ENCODE results near the gene SLC22A1.
"Not testable (repeated sequence)": the region's sequence is repeated elsewhere in the genome, so short reads cannot be mapped to it uniquely, and the experiment has no call there.

SLC22A1 gene

GRCh38 chr6:160165928-160166327 is 44.3 kb downstream of the SLC22A1 start:
- not testable (repeated sequence) for H3K4me3 ChIP-seq (ENCODE audit: low read length in 2 of 2); H3K27me3 ChIP-seq (ENCODE audit: control insufficient read depth in 2 of 2, insufficient read depth in 2 of 2, low read length in 2 of 2); H3K9me3 ChIP-seq (ENCODE audit: control insufficient read depth in 2 of 2, low read length in 2 of 2); H3K36me3 ChIP-seq (ENCODE audit: control insufficient read depth in 2 of 2, insufficient read depth in 2 of 2, low read length in 2 of 2); H3K9ac ChIP-seq (ENCODE audit: low read depth in 1 of 2, low read length in 2 of 2); H3K27ac ChIP-seq (ENCODE audit: low read depth in 2 of 2, low read length in 2 of 2)
- peaks cover 12 to 20% of the 10 kb centered on the region in 2 donors for H3K4me1 ChIP-seq (ENCODE audit: control insufficient read depth in 2 of 2, insufficient read depth in 2 of 2, low read length in 2 of 2)

DNA sequence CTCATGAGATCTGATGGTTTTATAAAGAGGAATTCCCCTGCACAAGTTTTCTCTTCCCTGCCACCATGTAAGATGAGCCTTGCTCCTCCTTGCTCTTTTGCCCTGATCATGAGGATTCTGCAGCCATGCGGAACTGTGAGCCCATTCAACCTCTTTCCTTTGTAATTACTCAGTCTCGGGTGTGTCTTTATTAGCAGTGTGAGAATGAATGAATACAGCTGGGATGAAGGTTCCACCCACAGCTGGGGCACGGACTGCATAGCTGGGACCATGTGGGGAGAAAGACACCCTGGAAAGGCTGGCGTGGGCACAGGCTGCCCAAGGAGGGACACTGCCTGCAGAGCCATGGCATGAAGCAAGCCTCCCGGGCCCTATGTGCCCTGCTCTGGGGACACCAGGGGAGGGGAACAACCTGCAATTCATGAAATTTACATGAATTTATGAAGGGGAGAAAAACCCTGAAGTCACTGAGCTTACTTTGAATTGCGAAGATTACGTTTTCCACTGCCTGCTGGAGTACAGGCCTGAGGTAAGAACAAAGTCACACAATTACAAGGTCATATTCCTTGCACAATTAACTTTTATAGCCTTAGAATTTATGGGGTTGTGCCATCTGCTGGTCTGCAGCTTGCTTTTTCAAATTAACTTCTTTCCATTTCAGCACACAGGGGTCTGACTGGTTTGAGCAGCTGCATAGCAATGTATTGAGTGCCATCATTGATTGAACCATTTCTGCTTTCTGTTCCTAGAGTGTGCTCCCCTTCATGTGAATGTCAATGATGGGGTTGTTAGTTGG is 46.2 kb downstream of the SLC22A1 start:
- Histone ChIP-seq H3K36me3 (ENCODE audit: control insufficient read depth in 2 of 2, insufficient read depth in 2 of 2, low read length in 2 of 2) (no peaks in the 10 kb centered on the region), H3K4me1 (ENCODE audit: control insufficient read depth in 2 of 2, insufficient read depth in 2 of 2, low read length in 2 of 2) (peaks cover 10 to 20% of the 10 kb centered on the region in 2 donors), H3K9ac (ENCODE audit: low read depth in 1 of 2, low read length in 2 of 2) (peak overlapping the region in 1 of 2 donors; percentile 57), H3K9me3 (ENCODE audit: control insufficient read depth in 2 of 2, low read length in 2 of 2) (no peaks in the 10 kb centered on the region), H3K4me3 (ENCODE audit: low read length in 2 of 2) (peak overlapping the region in 1 of 2 donors; percentile 26), H3K27ac (ENCODE audit: low read depth in 2 of 2, low read length in 2 of 2) (peak overlapping the region; percentile 89 to 93), H3K27me3 (ENCODE audit: control insufficient read depth in 2 of 2, insufficient read depth in 2 of 2, low read length in 2 of 2) (no peaks in the 10 kb centered on the region)

GRCh38 chr6:160170018-160170680 is 48.5 kb downstream of the SLC22A1 start:
- no peak overlapping the region for H3K27ac ChIP-seq (ENCODE audit: low read depth in 2 of 2, low read length in 2 of 2)
- H3K4me1 ChIP-seq (ENCODE audit: control insufficient read depth in 2 of 2, insufficient read depth in 2 of 2, low read length in 2 of 2): peaks cover 10 to 20% of the 10 kb centered on the region in 2 donors
- H3K27me3 ChIP-seq (ENCODE audit: control insufficient read depth in 2 of 2, insufficient read depth in 2 of 2, low read length in 2 of 2): no peaks in the 10 kb centered on the region
- no peak overlapping the region for H3K4me3 ChIP-seq (ENCODE audit: low read length in 2 of 2)
- no peak overlapping the region for H3K9ac ChIP-seq (ENCODE audit: low read depth in 1 of 2, low read length in 2 of 2)
- no peaks in the 10 kb centered on the region for H3K9me3 ChIP-seq (ENCODE audit: control insufficient read depth in 2 of 2, low read length in 2 of 2)
- no peaks in the 10 kb centered on the region for H3K36me3 ChIP-seq (ENCODE audit: control insufficient read depth in 2 of 2, insufficient read depth in 2 of 2, low read length in 2 of 2)

DNA sequence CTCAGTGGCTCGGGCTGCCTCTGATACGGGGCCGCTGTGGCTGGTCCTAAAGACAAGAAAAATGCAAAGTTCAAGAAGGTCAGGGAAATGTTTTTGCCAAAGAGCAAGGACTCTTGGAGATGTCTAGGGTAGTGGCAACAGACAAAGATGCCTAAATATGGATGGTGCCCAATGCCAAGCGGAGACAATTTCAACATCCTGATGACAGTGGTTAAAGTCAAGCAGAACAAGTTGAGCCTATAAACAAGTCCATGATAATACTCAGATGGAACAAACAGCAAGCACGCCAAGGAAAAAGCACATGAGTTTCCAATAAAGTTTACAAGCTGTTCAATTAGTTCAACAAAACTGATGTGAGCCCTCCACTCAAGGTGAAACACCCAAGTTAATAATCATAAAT is 51.1 kb downstream of the SLC22A1 start:
- no peak overlapping the region for H3K27ac ChIP-seq (ENCODE audit: low read depth in 2 of 2, low read length in 2 of 2)
- H3K36me3 ChIP-seq (ENCODE audit: control insufficient read depth in 2 of 2, insufficient read depth in 2 of 2, low read length in 2 of 2): no peaks in the 10 kb centered on the region
- H3K27me3 ChIP-seq (ENCODE audit: control insufficient read depth in 2 of 2, insufficient read depth in 2 of 2, low read length in 2 of 2): no peaks in the 10 kb centered on the region
- no peak overlapping the region for H3K9ac ChIP-seq (ENCODE audit: low read depth in 1 of 2, low read length in 2 of 2)
- H3K4me3 ChIP-seq (ENCODE audit: low read length in 2 of 2): no peak overlapping the region
- peaks cover 4 to 7% of the 10 kb centered on the region in 2 donors for H3K4me1 ChIP-seq (ENCODE audit: control insufficient read depth in 2 of 2, insufficient read depth in 2 of 2, low read length in 2 of 2)
- no peaks in the 10 kb centered on the region for H3K9me3 ChIP-seq (ENCODE audit: control insufficient read depth in 2 of 2, low read length in 2 of 2)

DNA sequence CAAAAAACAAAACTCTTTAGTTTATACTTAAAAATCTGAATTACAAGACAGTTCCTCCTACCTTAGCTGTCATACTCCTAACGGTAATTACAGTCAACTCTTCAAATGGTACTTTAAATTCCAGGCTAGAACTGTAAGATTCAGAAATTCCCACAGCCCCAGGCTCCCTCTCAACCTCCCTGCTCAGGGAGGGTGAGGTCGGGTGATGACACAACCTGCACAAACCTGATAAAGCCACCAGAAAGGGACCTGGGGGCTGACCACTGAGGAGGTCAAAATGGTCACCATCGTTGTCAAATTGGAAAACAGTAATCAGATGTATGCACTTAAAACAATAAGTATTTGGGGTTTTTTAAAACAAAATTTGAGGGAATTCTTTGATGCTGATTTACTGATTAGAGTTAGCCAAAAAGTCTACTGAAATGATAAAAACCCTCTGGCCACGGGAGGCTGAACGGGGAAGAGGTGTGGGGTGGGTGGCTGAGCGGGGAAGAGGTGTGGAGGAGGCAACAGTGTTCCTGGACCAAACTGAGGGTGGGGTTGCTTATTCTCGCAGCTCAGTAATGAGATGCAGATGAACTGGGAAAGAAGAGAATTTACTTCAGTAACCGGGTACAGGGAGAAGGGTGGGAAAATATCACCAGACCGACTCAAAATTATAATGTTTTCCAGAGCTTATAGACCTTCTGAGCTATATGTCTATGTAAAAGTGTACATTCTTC is 52.4 kb downstream of the SLC22A1 start:
- no peak overlapping the region for H3K27ac ChIP-seq (ENCODE audit: low read depth in 2 of 2, low read length in 2 of 2)
- H3K9ac ChIP-seq (ENCODE audit: low read depth in 1 of 2, low read length in 2 of 2): no peak overlapping the region
- no peak overlapping the region for H3K4me3 ChIP-seq (ENCODE audit: low read length in 2 of 2)
- H3K27me3 ChIP-seq (ENCODE audit: control insufficient read depth in 2 of 2, insufficient read depth in 2 of 2, low read length in 2 of 2): no peaks in the 10 kb centered on the region
- no peaks in the 10 kb centered on the region for H3K4me1 ChIP-seq (ENCODE audit: control insufficient read depth in 2 of 2, insufficient read depth in 2 of 2, low read length in 2 of 2)
- no peaks in the 10 kb centered on the region for H3K9me3 ChIP-seq (ENCODE audit: control insufficient read depth in 2 of 2, low read length in 2 of 2)
- no peaks in the 10 kb centered on the region for H3K36me3 ChIP-seq (ENCODE audit: control insufficient read depth in 2 of 2, insufficient read depth in 2 of 2, low read length in 2 of 2)

GRCh38 chr6:160174681-160175080 is 53.1 kb downstream of the SLC22A1 start:
- Histone ChIP-seq H3K4me3 (ENCODE audit: low read length in 2 of 2) (no peak overlapping the region), H3K4me1 (ENCODE audit: control insufficient read depth in 2 of 2, insufficient read depth in 2 of 2, low read length in 2 of 2) (no peaks in the 10 kb centered on the region), H3K27ac (ENCODE audit: low read depth in 2 of 2, low read length in 2 of 2) (no peak overlapping the region), H3K9me3 (ENCODE audit: control insufficient read depth in 2 of 2, low read length in 2 of 2) (no peaks in the 10 kb centered on the region), H3K27me3 (ENCODE audit: control insufficient read depth in 2 of 2, insufficient read depth in 2 of 2, low read length in 2 of 2) (no peaks in the 10 kb centered on the region), H3K36me3 (ENCODE audit: control insufficient read depth in 2 of 2, insufficient read depth in 2 of 2, low read length in 2 of 2) (no peaks in the 10 kb centered on the region), H3K9ac (ENCODE audit: low read depth in 1 of 2, low read length in 2 of 2) (no peak overlapping the region)

- Histone ChIP-seq H3K4me1 (ENCODE audit: control insufficient read depth in 2 of 2, insufficient read depth in 2 of 2, low read length in 2 of 2) (no peaks in the 10 kb centered on the region), H3K9ac (ENCODE audit: low read depth in 1 of 2, low read length in 2 of 2) (no peak overlapping the region), H3K36me3 (ENCODE audit: control insufficient read depth in 2 of 2, insufficient read depth in 2 of 2, low read length in 2 of 2) (no peaks in the 10 kb centered on the region), H3K27me3 (ENCODE audit: control insufficient read depth in 2 of 2, insufficient read depth in 2 of 2, low read length in 2 of 2) (no peaks in the 10 kb centered on the region), H3K4me3 (ENCODE audit: low read length in 2 of 2) (no peak overlapping the region), H3K27ac (ENCODE audit: low read depth in 2 of 2, low read length in 2 of 2) (no peak overlapping the region), H3K9me3 (ENCODE audit: control insufficient read depth in 2 of 2, low read length in 2 of 2) (no peaks in the 10 kb centered on the region)
Observed at GRCh38 chr6:160177220-160177619, 55.6 kb downstream of the SLC22A1 start.

DNA sequence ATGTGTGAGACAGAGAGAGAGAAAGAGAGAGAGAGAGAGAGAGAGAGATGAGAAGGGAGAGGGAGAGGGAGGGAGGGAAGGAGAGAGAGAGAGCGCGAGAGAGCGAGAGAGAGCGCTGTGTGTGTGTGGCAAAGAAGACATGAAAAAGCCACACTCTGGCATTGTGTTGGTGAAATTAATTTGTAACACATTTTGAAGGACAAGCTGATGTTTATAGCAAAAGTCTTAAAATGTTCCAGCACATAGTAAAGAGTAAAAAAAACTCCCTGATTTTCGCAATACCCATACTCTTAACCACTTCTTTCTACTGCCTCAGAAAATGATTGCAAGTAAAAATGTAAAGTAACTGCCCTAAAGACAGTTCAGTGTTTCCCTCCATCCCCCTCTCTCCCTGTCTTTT is 56.7 kb downstream of the SLC22A1 start:
- Histone ChIP-seq H3K36me3 (ENCODE audit: control insufficient read depth in 2 of 2, insufficient read depth in 2 of 2, low read length in 2 of 2) (no peaks in the 10 kb centered on the region), H3K9ac (ENCODE audit: low read depth in 1 of 2, low read length in 2 of 2) (no peak overlapping the region), H3K4me1 (ENCODE audit: control insufficient read depth in 2 of 2, insufficient read depth in 2 of 2, low read length in 2 of 2) (no peaks in the 10 kb centered on the region), H3K27me3 (ENCODE audit: control insufficient read depth in 2 of 2, insufficient read depth in 2 of 2, low read length in 2 of 2) (no peaks in the 10 kb centered on the region), H3K9me3 (ENCODE audit: control insufficient read depth in 2 of 2, low read length in 2 of 2) (no peaks in the 10 kb centered on the region), H3K4me3 (ENCODE audit: low read length in 2 of 2) (no peak overlapping the region), H3K27ac (ENCODE audit: low read depth in 2 of 2, low read length in 2 of 2) (no peak overlapping the region)

GRCh38 chr6:160180706-160181105 is 59.1 kb downstream of the SLC22A1 start:
- Histone ChIP-seq H3K9me3 (ENCODE audit: control insufficient read depth in 2 of 2, low read length in 2 of 2) (no peaks in the 10 kb centered on the region), H3K4me1 (ENCODE audit: control insufficient read depth in 2 of 2, insufficient read depth in 2 of 2, low read length in 2 of 2) (no peaks in the 10 kb centered on the region), H3K27ac (ENCODE audit: low read depth in 2 of 2, low read length in 2 of 2) (no peak overlapping the region), H3K27me3 (ENCODE audit: control insufficient read depth in 2 of 2, insufficient read depth in 2 of 2, low read length in 2 of 2) (no peaks in the 10 kb centered on the region), H3K9ac (ENCODE audit: low read depth in 1 of 2, low read length in 2 of 2) (no peak overlapping the region), H3K36me3 (ENCODE audit: control insufficient read depth in 2 of 2, insufficient read depth in 2 of 2, low read length in 2 of 2) (no peaks in the 10 kb centered on the region), H3K4me3 (ENCODE audit: low read length in 2 of 2) (no peak overlapping the region)

DNA sequence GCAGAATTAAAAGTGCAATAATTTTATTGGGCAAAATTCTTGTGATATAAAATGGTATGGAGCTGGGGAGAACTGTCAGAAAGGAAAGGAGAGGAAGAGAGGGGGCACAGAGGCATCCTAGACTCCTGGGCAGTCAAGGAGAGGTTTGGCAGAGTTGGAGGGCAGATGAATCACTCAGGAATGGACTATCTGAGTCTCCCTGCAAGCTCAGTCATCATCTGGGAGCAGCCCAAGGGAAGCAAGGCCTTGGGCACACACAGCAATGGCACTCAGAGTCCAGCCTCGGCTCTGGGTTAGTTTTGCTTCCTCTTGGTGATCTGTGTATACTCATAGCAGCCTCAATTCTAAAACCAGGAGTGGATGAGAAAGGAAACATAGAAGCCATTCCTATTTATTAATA is 67.2 kb downstream of the SLC22A1 start:
- Histone ChIP-seq H3K27me3 (ENCODE audit: control insufficient read depth in 2 of 2, insufficient read depth in 2 of 2, low read length in 2 of 2) (no peaks in the 10 kb centered on the region), H3K27ac (ENCODE audit: low read depth in 2 of 2, low read length in 2 of 2) (no peak overlapping the region), H3K9me3 (ENCODE audit: control insufficient read depth in 2 of 2, low read length in 2 of 2) (peaks cover 0 to 5% of the 10 kb centered on the region in 2 donors), H3K9ac (ENCODE audit: low read depth in 1 of 2, low read length in 2 of 2) (no peak overlapping the region), H3K4me1 (ENCODE audit: control insufficient read depth in 2 of 2, insufficient read depth in 2 of 2, low read length in 2 of 2) (no peaks in the 10 kb centered on the region), H3K36me3 (ENCODE audit: control insufficient read depth in 2 of 2, insufficient read depth in 2 of 2, low read length in 2 of 2) (no peaks in the 10 kb centered on the region), H3K4me3 (ENCODE audit: low read length in 2 of 2) (no peak overlapping the region)
